ENCODE measurements around the gene SYMPK.
"Not testable (repeated sequence)": the region's sequence is repeated elsewhere in the genome, so short reads cannot be mapped to it uniquely, and the experiment has no call there.

SYMPK gene

GRCh38 chr19:45862564-45863334, at the start of gene SYMPK:
Gene SYMPK, minus strand, starts transcription at chr19:45863147. Its CDS starts 8,652 bp downstream, at chr19:45854495.
- peak within 1 kb of the TSS; percentile 90 for H3K4me3 Mint-ChIP-seq
- peaks cover 29% of the 10 kb centered on the region for H3K36me3 Mint-ChIP-seq
- ATAC-seq, result peak; percentile 99
- H3K27ac Mint-ChIP-seq, result peak within 1 kb of the TSS; percentile 93
- peaks cover 26% of the 10 kb centered on the region for H3K27me3 Mint-ChIP-seq
- H3K4me1 Mint-ChIP-seq, result peaks cover 49% of the 10 kb centered on the region
- no peaks in the 10 kb centered on the region for H3K9me3 Mint-ChIP-seq

GRCh38 chr19:45911291-45911690, 48.3 kb upstream of the SYMPK start:
- no peak for ATAC-seq
- no peak overlapping the region for H3K27ac Mint-ChIP-seq
- no peaks in the 10 kb centered on the region for H3K9me3 Mint-ChIP-seq
- H3K4me1 Mint-ChIP-seq, result no peaks in the 10 kb centered on the region
- no peaks in the 10 kb centered on the region for H3K36me3 Mint-ChIP-seq
- H3K27me3 Mint-ChIP-seq, result peaks cover 70% of the 10 kb centered on the region
- H3K4me3 Mint-ChIP-seq, result no peak overlapping the region

GRCh38 chr19:45908956-45909355, 46.0 kb upstream of the SYMPK start:
- Mint-ChIP-seq H3K4me3 (no peak overlapping the region), H3K27ac (no peak overlapping the region), H3K27me3 (peaks cover 53% of the 10 kb centered on the region), H3K4me1 (no peaks in the 10 kb centered on the region), H3K9me3 (no peaks in the 10 kb centered on the region), H3K36me3 (no peaks in the 10 kb centered on the region)
- ATAC-seq, result no peak

GRCh38 chr19:45906221-45906620, 43.3 kb upstream of the SYMPK start:
- H3K9me3 Mint-ChIP-seq, result no peaks in the 10 kb centered on the region
- no peak overlapping the region for H3K27ac Mint-ChIP-seq
- no peak overlapping the region for H3K4me3 Mint-ChIP-seq

GRCh38 chr19:45905011-45905410, 42.1 kb upstream of the SYMPK start:
- no peak for ATAC-seq
- H3K36me3 Mint-ChIP-seq, result peaks cover 7% of the 10 kb centered on the region
- peaks cover 24% of the 10 kb centered on the region for H3K4me1 Mint-ChIP-seq
- H3K4me3 Mint-ChIP-seq, result no peak overlapping the region
- no peaks in the 10 kb centered on the region for H3K9me3 Mint-ChIP-seq
- peaks cover 18% of the 10 kb centered on the region for H3K27me3 Mint-ChIP-seq
- H3K27ac Mint-ChIP-seq, result no peak overlapping the region

More at GRCh38 chr19:45906221-45906620, 43.3 kb upstream of the SYMPK start:
- ATAC-seq, result no peak
- H3K36me3 Mint-ChIP-seq, result no peaks in the 10 kb centered on the region
- H3K27me3 Mint-ChIP-seq, result peaks cover 27% of the 10 kb centered on the region
- peaks cover 14% of the 10 kb centered on the region for H3K4me1 Mint-ChIP-seq

GRCh38 chr19:45902651-45903625, 40.0 kb upstream of the SYMPK start:
- no peaks in the 10 kb centered on the region for H3K27me3 Mint-ChIP-seq
- peak; percentile 91 for ATAC-seq
- H3K9me3 Mint-ChIP-seq, result no peaks in the 10 kb centered on the region
- H3K36me3 Mint-ChIP-seq, result peaks cover 17% of the 10 kb centered on the region
- H3K4me1 Mint-ChIP-seq, result peaks cover 26% of the 10 kb centered on the region
- H3K27ac Mint-ChIP-seq, result peak overlapping the region; percentile 86
- H3K4me3 Mint-ChIP-seq, result peak overlapping the region; percentile 93

GRCh38 chr19:45901912-45902650, 39.1 kb upstream of the SYMPK start, which contains the start of gene MYPOP:
Gene MYPOP, minus strand, starts transcription at chr19:45902613. Its CDS starts 840 bp downstream, at chr19:45901773.
- H3K9me3 Mint-ChIP-seq, result no peaks in the 10 kb centered on the region
- peaks cover 35% of the 10 kb centered on the region for H3K4me1 Mint-ChIP-seq

GRCh38 chr19:45901432-45901911, 38.5 kb upstream of the SYMPK start:
- Mint-ChIP-seq H3K36me3 (peaks cover 17% of the 10 kb centered on the region), H3K27ac (peak overlapping the region; percentile 86), H3K4me1 (peaks cover 36% of the 10 kb centered on the region), H3K4me3 (peak overlapping the region; percentile 50), H3K9me3 (no peaks in the 10 kb centered on the region), H3K27me3 (no peaks in the 10 kb centered on the region)
- no peak for ATAC-seq

More at GRCh38 chr19:45901912-45902650, 39.1 kb upstream of the SYMPK start, which contains the start of gene MYPOP:
- peak; percentile 1 for ATAC-seq
- H3K27ac Mint-ChIP-seq, result peak within 1 kb of the TSS; percentile 86
- peak within 1 kb of the TSS; percentile 93 for H3K4me3 Mint-ChIP-seq
- H3K27me3 Mint-ChIP-seq, result no peaks in the 10 kb centered on the region
- H3K36me3 Mint-ChIP-seq, result peaks cover 17% of the 10 kb centered on the region

- Mint-ChIP-seq H3K36me3 (peaks cover 17% of the 10 kb centered on the region), H3K4me1 (peaks cover 36% of the 10 kb centered on the region), H3K4me3 (peak overlapping the region; percentile 18), H3K9me3 (no peaks in the 10 kb centered on the region), H3K27ac (no peak overlapping the region), H3K27me3 (no peaks in the 10 kb centered on the region)
- ATAC-seq, result no peak
Measured at GRCh38 chr19:45900738-45901431, 37.9 kb upstream of the SYMPK start.

- ATAC-seq, result no peak
- Mint-ChIP-seq H3K4me3 (peak overlapping the region; percentile 23), H3K27me3 (no peaks in the 10 kb centered on the region), H3K9me3 (no peaks in the 10 kb centered on the region), H3K36me3 (peaks cover 24% of the 10 kb centered on the region), H3K4me1 (peaks cover 44% of the 10 kb centered on the region), H3K27ac (no peak overlapping the region)
Measured at GRCh38 chr19:45899919-45900589, 37.1 kb upstream of the SYMPK start.

- Mint-ChIP-seq H3K27me3 (no peaks in the 10 kb centered on the region), H3K9me3 (no peaks in the 10 kb centered on the region), H3K4me1 (peaks cover 46% of the 10 kb centered on the region), H3K36me3 (peaks cover 27% of the 10 kb centered on the region), H3K27ac (no peak overlapping the region), H3K4me3 (no peak overlapping the region)
- ATAC-seq, result no peak
Measured at GRCh38 chr19:45899253-45899652, 36.3 kb upstream of the SYMPK start.

GRCh38 chr19:45897261-45897812, 34.4 kb upstream of the SYMPK start:
- Mint-ChIP-seq H3K27me3 (no peaks in the 10 kb centered on the region), H3K4me1 (peaks cover 52% of the 10 kb centered on the region), H3K27ac (no peak overlapping the region), H3K36me3 (peaks cover 27% of the 10 kb centered on the region), H3K9me3 (no peaks in the 10 kb centered on the region), H3K4me3 (no peak overlapping the region)
- no peak for ATAC-seq

GRCh38 chr19:45895983-45896599, 33.1 kb upstream of the SYMPK start:
- H3K4me3 Mint-ChIP-seq, H3K27me3 Mint-ChIP-seq, H3K27ac Mint-ChIP-seq, ATAC-seq, H3K9me3 Mint-ChIP-seq: not testable (repeated sequence)
- peaks cover 45% of the 10 kb centered on the region for H3K4me1 Mint-ChIP-seq
- H3K36me3 Mint-ChIP-seq, result peaks cover 27% of the 10 kb centered on the region

Measured in stimulated activated memory B cell treated with anti-CD40 and anti-IgM and Interleukin-4, amounts not matched to agents 10 μg/mL and 1 μg/mL and 100 μg/mL, for 72 hours (primary cell).